ENCODE results near the gene FILIP1L. TPM values are rescaled to one million over a fixed set of nuclear protein-coding genes. Genes with fewer than 3 reads are reported as not detected.

The FILIP1L gene
- total RNA-seq, 4 donors from 2014 or later = 31.3 to 64.0 (median 46.5) TPM

- ATAC-seq (ENCODE audit: low FRiP score) (no peak), DNase-seq (ENCODE audit: low spot score) (no peak)
- no peak for TF ChIP-seq CTCF (IDR thresholded peaks at IDR 0.05)
Measured at GRCh38 chr3:99891610-99892285, 222.6 kb downstream of the FILIP1L start.

GRCh38 chr3:99885851-99886250, 228.4 kb downstream of the FILIP1L start:
- no peak for TF ChIP-seq CTCF (IDR thresholded peaks at IDR 0.05)
- DNase-seq (ENCODE audit: low spot score) (no peak), ATAC-seq (ENCODE audit: low FRiP score) (no peak)

GRCh38 chr3:99885085-99885484, 229.2 kb downstream of the FILIP1L start:
- ATAC-seq (ENCODE audit: low FRiP score) (no peak), DNase-seq (ENCODE audit: low spot score) (no peak)

GRCh38 chr3:99884484-99884883, 229.8 kb downstream of the FILIP1L start:
- DNase-seq (ENCODE audit: low spot score) = no peak
- ATAC-seq (ENCODE audit: low FRiP score) = no peak
- no peak for TF ChIP-seq CTCF (IDR thresholded peaks at IDR 0.05)

More at GRCh38 chr3:99885085-99885484, 229.2 kb downstream of the FILIP1L start:
- no peak for TF ChIP-seq CTCF (IDR thresholded peaks at IDR 0.05)

- ATAC-seq (ENCODE audit: low FRiP score) = no peak
- no peak for DNase-seq (ENCODE audit: low spot score)
- TF ChIP-seq CTCF (IDR thresholded peaks at IDR 0.05) = no peak
Measured at GRCh38 chr3:99883693-99884092, 230.6 kb downstream of the FILIP1L start.

- no peak for TF ChIP-seq CTCF (IDR thresholded peaks at IDR 0.05)
- ATAC-seq (ENCODE audit: low FRiP score) (no peak), DNase-seq (ENCODE audit: low spot score) (no peak)
Measured at GRCh38 chr3:99883138-99883461, 231.2 kb downstream of the FILIP1L start.

- DNase-seq (ENCODE audit: low spot score) (no peak), ATAC-seq (ENCODE audit: low FRiP score) (no peak)
- TF ChIP-seq CTCF (IDR thresholded peaks at IDR 0.05) = no peak
Measured at GRCh38 chr3:99882436-99883137, 231.7 kb downstream of the FILIP1L start.

Measured in omental fat pad (tissue), 4 donors.